Esophagus muscularis mucosa (tissue), 3 donors: ENCODE results near the gene CD27.

Experiments
- POLR2AphosphoS5 ChIP-seq, 2 donors: sonication (generic); formaldehyde crosslinking; IDR thresholded peaks; one replicate each; pipeline ENCODE4 v1.6.1; 2017; ENCODE audit warnings: antibody characterized with exemption in 2 of 2
- TF ChIP-seq, protein P1 (sequence below), 3 experiments: fragments of 200-600 bp in 2 of 3; fragments of 450-650 bp in 1 of 3; sonication (generic) in 2 of 3; IDR thresholded peaks; one replicate each; pipeline ENCODE4 v1.5.1; 2017 to 2019; ENCODE audit warnings: antibody characterized with exemption in 3 of 3, mild to moderate bottlenecking in 2 of 3, moderate library complexity in 1 of 3

DNA sequence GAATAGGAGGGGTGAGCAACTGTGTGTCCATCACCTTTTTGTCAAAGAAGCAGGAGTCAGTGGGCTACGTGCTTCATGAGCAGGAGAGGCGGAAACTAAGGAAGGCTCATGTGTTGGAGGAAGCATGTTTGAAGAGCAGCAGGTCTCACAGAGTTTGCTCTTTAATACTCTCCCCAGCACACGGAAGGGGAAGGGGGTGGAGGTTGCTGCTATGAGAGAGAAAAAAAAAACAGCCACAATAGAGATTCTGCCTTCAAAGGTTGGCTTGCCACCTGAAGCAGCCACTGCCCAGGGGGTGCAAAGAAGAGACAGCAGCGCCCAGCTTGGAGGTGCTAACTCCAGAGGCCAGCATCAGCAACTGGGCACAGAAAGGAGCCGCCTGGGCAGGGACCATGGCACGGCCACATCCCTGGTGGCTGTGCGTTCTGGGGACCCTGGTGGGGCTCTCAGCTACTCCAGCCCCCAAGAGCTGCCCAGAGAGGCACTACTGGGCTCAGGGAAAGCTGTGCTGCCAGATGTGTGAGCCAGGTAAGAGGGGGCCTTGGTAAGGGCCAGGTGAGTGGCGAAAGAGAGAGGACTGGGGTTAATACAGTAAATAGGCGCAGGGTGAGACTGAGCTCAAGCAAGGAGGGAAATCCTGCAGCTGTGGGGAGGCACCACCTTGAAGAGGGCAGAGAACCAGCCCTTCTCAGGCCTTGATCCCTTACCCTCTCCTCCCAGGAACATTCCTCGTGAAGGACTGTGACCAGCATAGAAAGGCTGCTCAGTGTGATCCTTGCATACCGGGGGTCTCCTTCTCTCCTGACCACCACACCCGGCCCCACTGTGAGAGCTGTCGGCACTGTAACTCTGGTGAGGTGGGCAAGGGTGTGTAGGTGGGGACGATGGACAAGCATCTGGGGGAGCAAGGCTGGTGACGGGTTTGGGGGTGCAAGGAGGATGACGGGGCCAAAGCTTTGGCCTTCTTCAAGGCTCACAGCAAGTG lies at the start of gene CD27:
- TF ChIP-seq, protein P1, sequence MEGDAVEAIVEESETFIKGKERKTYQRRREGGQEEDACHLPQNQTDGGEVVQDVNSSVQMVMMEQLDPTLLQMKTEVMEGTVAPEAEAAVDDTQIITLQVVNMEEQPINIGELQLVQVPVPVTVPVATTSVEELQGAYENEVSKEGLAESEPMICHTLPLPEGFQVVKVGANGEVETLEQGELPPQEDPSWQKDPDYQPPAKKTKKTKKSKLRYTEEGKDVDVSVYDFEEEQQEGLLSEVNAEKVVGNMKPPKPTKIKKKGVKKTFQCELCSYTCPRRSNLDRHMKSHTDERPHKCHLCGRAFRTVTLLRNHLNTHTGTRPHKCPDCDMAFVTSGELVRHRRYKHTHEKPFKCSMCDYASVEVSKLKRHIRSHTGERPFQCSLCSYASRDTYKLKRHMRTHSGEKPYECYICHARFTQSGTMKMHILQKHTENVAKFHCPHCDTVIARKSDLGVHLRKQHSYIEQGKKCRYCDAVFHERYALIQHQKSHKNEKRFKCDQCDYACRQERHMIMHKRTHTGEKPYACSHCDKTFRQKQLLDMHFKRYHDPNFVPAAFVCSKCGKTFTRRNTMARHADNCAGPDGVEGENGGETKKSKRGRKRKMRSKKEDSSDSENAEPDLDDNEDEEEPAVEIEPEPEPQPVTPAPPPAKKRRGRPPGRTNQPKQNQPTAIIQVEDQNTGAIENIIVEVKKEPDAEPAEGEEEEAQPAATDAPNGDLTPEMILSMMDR (IDR thresholded peaks at IDR 0.05): no peak
- TF ChIP-seq POLR2AphosphoS5 (IDR thresholded peaks at IDR 0.05): no peak
